Stromal cell of bone marrow (primary cell): ENCODE results near the gene OR8A1.
A peak's percentile ranks its signal among the peaks of the same experiment; 100 is the strongest.
"Not testable (repeated sequence)": the region's sequence is repeated elsewhere in the genome, so short reads cannot be mapped to it uniquely, and the experiment has no call there.

Experiments used
- DNase-seq: peaks from one replicate; pipeline ENCODE4 v3.0.0-alpha.2; 2012; ENCODE audit warnings: low read depth

OR8A1 gene

DNA sequence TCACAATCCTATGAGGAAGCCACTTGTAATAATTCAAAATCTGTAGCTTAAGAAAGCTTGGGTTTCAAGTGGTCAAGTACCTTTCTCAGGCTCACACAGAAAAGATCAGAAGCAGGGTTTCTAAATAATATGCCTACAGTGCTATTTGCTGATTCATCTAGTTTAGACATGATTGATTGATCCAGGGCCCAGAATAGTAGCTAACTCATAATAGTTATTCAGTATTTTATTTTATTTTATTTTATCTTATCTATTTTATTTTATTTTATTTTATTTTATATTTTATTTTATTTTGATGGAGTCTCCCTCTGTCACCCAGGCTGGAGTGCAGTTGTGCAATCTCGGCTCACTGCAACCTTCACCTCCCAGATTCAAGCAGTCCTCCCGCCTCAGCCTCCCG is 25.5 kb downstream of the OR8A1 start:
- DNase-seq = no peak

DNA sequence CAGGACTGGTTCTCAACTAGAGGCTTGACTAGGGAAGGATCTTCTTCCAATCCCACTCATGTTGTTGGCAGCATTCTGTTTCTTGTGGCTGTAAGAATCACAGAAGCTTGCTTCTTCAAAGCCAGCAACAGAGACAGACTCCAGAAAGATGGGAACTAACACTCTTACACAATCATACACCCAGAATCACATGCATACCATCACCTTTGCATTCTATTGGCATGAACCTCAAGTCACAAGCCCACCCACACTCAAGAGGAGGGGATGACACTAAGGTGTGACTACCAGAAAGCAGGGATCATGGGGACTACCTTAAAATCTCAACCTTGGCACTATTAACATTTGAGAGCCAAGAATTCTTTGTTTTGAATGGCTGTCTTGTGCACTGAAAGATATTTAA is 27.8 kb downstream of the OR8A1 start:
- no peak for DNase-seq

DNA sequence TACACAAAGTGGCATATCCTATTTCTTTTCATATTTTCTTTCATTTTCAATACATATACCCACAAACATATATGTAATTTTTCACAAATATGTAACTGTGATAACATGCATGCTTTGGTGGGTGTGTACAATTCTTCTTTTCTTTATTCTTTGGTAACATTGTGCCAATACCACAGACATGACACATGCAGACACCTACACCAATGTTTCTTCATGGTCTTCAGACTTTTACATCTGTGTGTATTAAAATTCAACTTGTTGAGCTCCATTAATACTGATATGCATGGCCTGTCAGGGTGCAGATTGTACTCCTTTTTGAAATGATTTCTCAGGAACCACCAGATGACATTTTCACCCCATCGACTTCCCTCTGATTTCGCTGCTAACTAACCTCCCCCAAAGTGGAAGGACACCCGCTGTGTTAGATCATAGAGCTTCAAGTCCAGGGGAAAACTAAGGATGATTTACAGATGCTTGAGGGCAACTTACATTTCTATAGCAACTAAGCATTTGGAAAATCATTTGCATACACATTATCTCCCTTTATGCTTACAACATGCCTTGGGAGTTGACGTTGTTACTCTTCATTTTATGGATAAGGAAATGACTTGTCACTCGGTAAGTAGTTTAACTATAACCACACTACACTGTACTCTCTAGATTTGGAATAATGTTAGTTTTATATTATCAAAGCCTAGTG is 31.0 kb downstream of the OR8A1 start:
- no peak for DNase-seq

DNA sequence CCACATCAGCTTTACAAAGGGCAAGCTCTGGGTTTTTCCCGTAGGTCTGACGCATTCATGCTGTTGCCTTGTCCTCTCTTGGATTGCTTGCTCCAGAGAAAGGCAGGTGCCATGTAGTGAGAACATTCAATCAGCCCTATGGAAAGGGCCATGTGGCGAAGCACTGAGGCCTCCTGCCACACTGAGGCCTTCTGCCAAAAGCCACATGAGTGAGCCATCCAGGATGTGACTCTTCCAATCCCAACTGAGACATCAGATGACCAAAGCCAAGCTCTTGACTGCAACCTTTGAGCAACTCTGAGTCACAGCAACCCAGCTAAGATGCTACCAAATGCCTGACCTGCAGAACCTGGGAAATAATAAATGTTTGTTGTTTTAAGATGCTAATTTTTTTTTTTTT is 32.4 kb downstream of the OR8A1 start:
- peak; percentile 47 for DNase-seq

DNA sequence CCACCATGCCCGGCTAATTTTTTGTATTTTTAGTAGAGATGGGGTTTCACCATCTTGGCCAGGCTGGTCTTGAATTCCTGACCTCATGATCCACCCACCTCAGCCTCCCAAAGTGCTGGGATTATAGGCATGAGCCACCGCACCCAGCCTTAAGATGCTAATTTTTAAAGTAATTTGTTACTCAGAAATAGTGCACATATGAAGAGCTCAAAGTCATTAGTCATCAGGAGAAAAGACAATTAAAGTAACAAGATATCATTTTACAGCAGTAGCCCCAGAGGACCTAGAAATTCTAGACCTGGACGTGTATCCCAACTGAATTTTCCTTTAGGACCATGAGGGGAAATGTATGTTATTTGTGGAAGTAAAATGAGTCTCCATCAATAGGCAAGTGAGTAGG is 32.9 kb downstream of the OR8A1 start:
- DNase-seq = not testable (repeated sequence)

DNA sequence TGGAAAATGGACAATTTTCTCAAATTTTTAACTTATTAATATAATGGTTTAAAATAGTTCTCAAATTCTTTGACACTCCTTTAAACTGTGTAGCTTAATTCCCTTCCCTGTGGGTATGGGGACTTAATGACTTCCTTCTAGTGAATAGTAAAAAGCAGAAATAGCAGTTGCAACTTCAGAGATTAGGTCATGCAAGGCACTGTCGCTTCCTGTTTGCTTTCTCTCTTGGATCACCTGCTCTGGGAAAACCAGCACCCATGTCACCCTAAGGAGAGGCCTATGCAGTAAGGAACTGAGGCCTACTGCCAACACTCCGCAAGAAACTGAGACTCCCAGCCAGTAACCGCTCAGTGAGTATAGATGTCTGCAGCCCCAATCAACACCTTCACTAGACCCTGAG is 35.9 kb downstream of the OR8A1 start:
- no peak for DNase-seq

DNA sequence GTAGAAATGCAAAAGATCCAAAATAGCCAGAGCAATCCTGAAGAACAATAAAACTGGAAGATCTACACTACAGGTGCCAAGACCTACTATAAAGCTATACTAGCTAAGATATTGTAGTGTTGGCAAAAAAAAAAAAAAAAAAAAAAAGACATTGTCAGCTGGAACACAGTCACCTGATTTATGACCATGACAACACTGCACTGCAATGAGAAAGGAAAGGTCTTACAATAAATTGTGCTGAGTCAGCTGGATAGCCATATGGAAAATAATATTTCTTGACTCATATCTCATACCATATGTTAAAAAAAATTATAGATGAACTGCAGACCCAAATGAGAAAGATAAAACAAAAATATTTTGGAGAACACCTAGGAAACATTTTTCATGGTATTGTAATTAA is 38.4 kb downstream of the OR8A1 start:
- no peak for DNase-seq

DNA sequence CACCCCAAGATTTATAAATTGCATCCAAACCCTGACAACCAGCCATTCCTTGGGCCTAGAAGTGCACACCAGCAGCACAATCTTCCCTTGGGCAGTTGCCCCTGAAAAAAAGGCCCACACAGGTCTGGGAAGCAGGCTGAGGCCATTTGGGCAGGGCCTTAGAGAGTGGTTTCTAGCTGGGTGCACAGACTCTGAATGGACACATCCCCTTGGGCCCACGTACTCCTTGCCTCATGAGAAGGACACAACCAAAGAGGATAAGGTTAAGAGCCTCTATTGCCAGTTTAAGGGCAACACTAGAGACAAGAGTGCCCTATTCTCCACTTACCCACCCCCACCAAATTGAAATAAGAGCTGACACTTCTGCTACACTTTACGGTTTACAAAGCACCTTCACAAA is 40.5 kb downstream of the OR8A1 start:
- DNase-seq = no peak

DNA sequence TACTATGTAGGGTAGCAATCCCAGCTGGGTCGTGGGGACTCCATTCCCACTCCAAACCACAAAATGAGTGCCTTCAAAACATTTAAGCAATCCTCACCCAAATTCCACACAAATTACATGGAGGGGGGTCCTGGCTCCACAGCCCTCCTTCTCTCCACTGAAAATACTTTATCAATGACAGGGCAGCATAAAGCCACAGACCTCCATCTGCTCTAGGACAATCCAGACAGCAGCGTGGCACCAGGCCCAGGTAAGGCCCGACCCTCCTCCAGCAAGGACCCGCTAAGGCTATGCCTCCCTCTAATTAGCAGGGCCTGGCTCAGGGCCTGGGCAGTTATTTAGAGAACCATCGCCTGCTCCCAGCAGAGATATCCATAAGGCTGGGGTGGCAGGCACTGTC is 41.3 kb downstream of the OR8A1 start, which contains the start of gene PANX3:
TSS of gene PANX3 (plus strand) at position 365 of the 400 bp plus-strand sequence. CDS start 129 bp downstream, outside the sequence.
- no peak for DNase-seq

DNA sequence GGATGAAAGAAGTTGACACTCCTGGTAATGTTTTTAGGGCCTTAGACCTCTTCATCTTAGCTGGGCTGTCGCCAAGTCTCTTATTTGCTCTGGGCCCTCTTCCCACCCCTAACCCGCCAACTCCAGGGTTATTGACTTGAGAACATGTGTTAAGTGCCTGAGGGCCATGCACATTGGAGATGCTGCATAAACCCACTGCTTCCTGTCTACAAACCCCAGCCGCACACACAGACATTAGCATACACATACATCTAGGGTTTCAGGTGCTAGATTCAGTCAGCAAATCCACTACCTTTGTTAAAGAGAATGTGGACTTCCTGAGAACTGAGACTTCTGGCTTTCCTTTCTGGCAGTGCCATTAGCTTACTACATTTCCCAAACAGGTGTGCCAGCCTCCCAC is 42.2 kb downstream of the OR8A1 start:
- DNase-seq = no peak

DNA sequence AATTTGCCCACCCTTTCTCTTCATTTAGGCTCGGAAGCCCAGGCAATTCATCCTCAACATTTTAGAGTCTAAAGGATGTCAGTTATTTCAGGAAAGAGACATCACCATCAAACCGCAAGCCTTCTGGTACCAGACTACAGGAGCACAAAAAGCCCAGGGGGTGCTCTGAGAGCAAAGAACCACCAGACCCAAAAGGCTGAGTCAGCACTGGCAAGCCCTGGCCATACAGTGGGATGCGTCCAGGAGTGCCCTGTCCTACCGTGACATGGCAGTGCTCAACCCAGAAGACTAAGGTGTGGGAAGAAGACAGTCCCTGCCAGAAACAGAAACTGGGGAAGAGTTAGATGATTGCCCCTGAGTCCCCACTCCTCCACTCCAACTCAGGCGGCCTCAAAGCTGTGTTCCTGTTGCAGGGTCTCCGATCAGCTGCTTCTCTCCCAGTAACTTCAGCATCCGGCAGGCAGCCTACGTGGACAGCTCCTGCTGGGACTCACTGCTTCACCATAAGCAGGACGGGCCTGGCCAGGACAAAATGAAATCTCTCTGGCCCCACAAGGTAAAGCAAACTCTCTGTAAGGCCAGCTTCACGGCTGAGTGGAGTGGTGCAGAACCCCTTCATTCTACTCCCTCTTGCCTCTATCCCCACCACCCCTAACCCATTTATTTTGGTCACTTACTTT is 42.9 kb downstream of the OR8A1 start:
- DNase-seq = no peak

DNA sequence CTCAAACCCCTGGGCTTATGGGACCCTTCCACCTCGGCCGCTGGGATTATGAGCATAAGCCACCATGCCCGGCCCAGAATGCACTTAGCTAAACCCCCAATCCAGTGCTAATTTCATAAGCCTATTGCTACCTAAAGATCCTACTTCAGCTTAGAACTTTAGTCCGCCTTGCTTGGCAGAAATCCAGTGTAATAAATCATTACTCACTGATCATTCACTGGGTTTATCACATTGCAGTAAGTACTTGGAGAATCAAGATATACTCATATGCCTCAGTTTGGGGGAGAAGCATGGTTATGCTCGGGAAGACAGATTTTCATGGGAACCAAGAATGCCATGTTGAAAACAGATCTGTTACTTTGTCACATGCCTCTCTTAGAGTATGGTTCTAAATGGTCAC is 49.1 kb downstream of the OR8A1 start:
- DNase-seq = no peak
